Mammary epithelial cell (primary cell): ENCODE results near the gene WNT9B.

ENCODE experiments used
- CTCF ChIP-seq, 2 donors: IDR thresholded peaks in 1 of 2; conservative IDR thresholded peaks in 1 of 2; 2 replicates each; pipeline ENCODE4 v1.5.1; 2011 to 2012; ENCODE audit warnings: inconsistent platforms in 2 of 2, low read length in 2 of 2, mild to moderate bottlenecking in 2 of 2, control low read depth in 1 of 2, low read depth in 1 of 2; ENCODE audit not compliant: insufficient read depth in 1 of 2; ENCODE audit errors: extremely low read depth in 1 of 2
- EZH2 ChIP-seq: IDR thresholded peaks from 2 replicates; pipeline ENCODE4 v1.6.1; 2012; ENCODE audit warnings: low read length, inconsistent platforms, borderline replicate concordance

- TF ChIP-seq CTCF (conservative IDR thresholded peaks at IDR 0.05 in 1 of 2, IDR thresholded peaks at IDR 0.05 in 1 of 2; ENCODE audit: extremely low read depth in 1 of 2, insufficient read depth in 1 of 2, low read depth in 1 of 2, low read length in 2 of 2) (no peak), EZH2 (no peak)
Observed at GRCh38 chr17:46922804-46923635, 71.6 kb downstream of the WNT9B start, which contains the start of gene GOSR2.
